ENCODE results near the gene DNM2.

DNA sequence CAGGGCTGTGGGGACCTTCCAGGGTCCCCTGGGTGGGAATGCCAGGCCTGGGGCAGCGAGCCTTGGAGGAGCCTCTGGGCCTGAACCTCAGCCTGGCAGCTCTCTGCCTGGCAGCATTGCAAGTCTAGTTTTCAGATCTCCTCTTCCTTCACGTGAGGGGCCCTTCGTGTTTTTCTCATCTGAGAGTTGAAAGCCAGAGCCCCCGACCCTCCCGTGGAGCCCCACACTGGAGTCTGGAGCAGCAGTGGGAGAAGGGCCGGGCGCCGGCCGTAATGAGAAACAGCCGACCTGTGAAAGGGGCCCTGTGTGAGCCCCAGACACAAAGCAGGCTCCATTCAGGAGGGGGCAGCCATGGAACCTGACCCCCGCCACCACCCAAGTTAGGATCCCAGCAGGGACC lies 98.8 kb downstream of the DNM2 start:
- TF ChIP-seq, protein P1, sequence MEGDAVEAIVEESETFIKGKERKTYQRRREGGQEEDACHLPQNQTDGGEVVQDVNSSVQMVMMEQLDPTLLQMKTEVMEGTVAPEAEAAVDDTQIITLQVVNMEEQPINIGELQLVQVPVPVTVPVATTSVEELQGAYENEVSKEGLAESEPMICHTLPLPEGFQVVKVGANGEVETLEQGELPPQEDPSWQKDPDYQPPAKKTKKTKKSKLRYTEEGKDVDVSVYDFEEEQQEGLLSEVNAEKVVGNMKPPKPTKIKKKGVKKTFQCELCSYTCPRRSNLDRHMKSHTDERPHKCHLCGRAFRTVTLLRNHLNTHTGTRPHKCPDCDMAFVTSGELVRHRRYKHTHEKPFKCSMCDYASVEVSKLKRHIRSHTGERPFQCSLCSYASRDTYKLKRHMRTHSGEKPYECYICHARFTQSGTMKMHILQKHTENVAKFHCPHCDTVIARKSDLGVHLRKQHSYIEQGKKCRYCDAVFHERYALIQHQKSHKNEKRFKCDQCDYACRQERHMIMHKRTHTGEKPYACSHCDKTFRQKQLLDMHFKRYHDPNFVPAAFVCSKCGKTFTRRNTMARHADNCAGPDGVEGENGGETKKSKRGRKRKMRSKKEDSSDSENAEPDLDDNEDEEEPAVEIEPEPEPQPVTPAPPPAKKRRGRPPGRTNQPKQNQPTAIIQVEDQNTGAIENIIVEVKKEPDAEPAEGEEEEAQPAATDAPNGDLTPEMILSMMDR (IDR thresholded peaks at IDR 0.05): no peak
- TF ChIP-seq POLR2AphosphoS5 (IDR thresholded peaks at IDR 0.05) (no peak), POLR2A (IDR thresholded peaks at IDR 0.05) (no peak), EP300 (IDR thresholded peaks at IDR 0.05) (no peak)

Data from suprapubic skin (tissue), 4 donors.